HG02798 (cell line): ENCODE results near the gene KCTD15.

Source experiments
- ATAC-seq: cut with Tn5 transposase; IDR thresholded peaks from one replicate; pipeline ENCODE4 v1.9.1; 2021; ENCODE audit warnings: mild to moderate bottlenecking; ENCODE audit not compliant: unreplicated experiment, poor library complexity

KCTD15 gene

GRCh38 chr19:33795370-33796163, 1.1 kb upstream of the KCTD15 start:
- ATAC-seq = no peak

- no peak for ATAC-seq
Observed at GRCh38 chr19:33797802-33798671, 1.4 kb downstream of the KCTD15 start.

GRCh38 chr19:33798681-33799111, 2.0 kb downstream of the KCTD15 start:
- no peak for ATAC-seq

- no peak for ATAC-seq
Observed at GRCh38 chr19:33799476-33799875, 2.8 kb downstream of the KCTD15 start.

GRCh38 chr19:33800012-33800680, 3.5 kb downstream of the KCTD15 start:
- ATAC-seq = no peak

- no peak for ATAC-seq
Observed at GRCh38 chr19:33801411-33801810, 4.7 kb downstream of the KCTD15 start.

GRCh38 chr19:33802001-33802400, 5.3 kb downstream of the KCTD15 start:
- no peak for ATAC-seq

- no peak for ATAC-seq
Observed at GRCh38 chr19:33802801-33803200, 6.1 kb downstream of the KCTD15 start.

GRCh38 chr19:33803383-33803782, 6.7 kb downstream of the KCTD15 start:
- ATAC-seq = no peak

GRCh38 chr19:33804021-33804799, 7.5 kb downstream of the KCTD15 start:
- no peak for ATAC-seq

- ATAC-seq = no peak
Observed at GRCh38 chr19:33805313-33805712, 8.6 kb downstream of the KCTD15 start.

- no peak for ATAC-seq
Observed at GRCh38 chr19:33805840-33806433, 9.3 kb downstream of the KCTD15 start.

GRCh38 chr19:33806434-33806881, 9.8 kb downstream of the KCTD15 start:
- ATAC-seq = no peak

GRCh38 chr19:33808399-33808798, 11.7 kb downstream of the KCTD15 start:
- no peak for ATAC-seq

GRCh38 chr19:33809960-33810359, 13.3 kb downstream of the KCTD15 start:
- ATAC-seq = no peak

- no peak for ATAC-seq
Observed at GRCh38 chr19:33810821-33811220, 14.2 kb downstream of the KCTD15 start.

GRCh38 chr19:33811246-33811645, 14.6 kb downstream of the KCTD15 start:
- no peak for ATAC-seq

- ATAC-seq = no peak
Observed at GRCh38 chr19:33811736-33812387, 15.2 kb downstream of the KCTD15 start.
